ENCODE results near the gene SLC16A2.

GRCh38 chrX:74452199-74452481 lies 30.8 kb downstream of the SLC16A2 start:
- no peak for TF ChIP-seq CTCF (conservative IDR thresholded peaks at IDR 0.05)
- TF ChIP-seq ZFX (IDR thresholded peaks at IDR 0.05), result no peak

Data from C4-2B (cell line).